HCT116 (cell line): ENCODE results near the gene FREM1. TPM values are rescaled to one million over a fixed set of nuclear protein-coding genes. Genes with fewer than 3 reads are reported as not detected.

Experiments used
- ATAC-seq: fragments of 200-7000 bp; cut with Tn5 transposase; 2 replicates; pipeline ENCODE4 v1.9.1; 2020; ENCODE audit warnings: mild to moderate bottlenecking, moderate library complexity
- BruUV-seq: library from RNA; stranded (reverse); fragments of 400-500 nt; replicated peaks from 2 replicates; lab custom pipeline; 2021; lab: Mats Ljungman, UMichigan
- CTCF ChIA-PET: fragments of 300-600 bp; sonication (Branson Sonifier 250); formaldehyde crosslinking; loops from one replicate; lab custom pipeline; 2021; ENCODE audit warnings: antibody characterized with exemption; lab: Charles Lee
- POLR2A ChIA-PET: fragments of 300-600, 350-600 bp; sonication (Branson Sonifier 250); formaldehyde crosslinking; loops from one replicate; lab custom pipeline; 2021; ENCODE audit warnings: antibody characterized with exemption; lab: Charles Lee
- RAD21 ChIA-PET, 2 experiments: fragments of 300-600 bp; sonication (Branson Sonifier 250); formaldehyde crosslinking; loops; one replicate each; lab custom pipeline; 2023; ENCODE audit warnings: low total read pairs in 2 of 2; ENCODE audit not compliant: uncharacterized antibody in 2 of 2, unreplicated experiment in 2 of 2, low non-redundant PET in 1 of 2; lab: Charles Lee
- DNase-seq: peaks from one replicate; pipeline ENCODE4 v3.0.0-alpha.2; 2010; ENCODE audit warnings: low read depth, low spot score
- H2AFZ ChIP-seq: fragments of 200-600 bp; shearing (Covaris generic), sonication (generic); 2 replicates; pipeline ENCODE4 v1.6.1; 2017; ENCODE audit warnings: low read depth, mixed run types, mixed read lengths, antibody characterized with exemption, low read length; ENCODE audit not compliant: poor library complexity, severe bottlenecking
- H3K27ac ChIP-seq: 2 replicates; pipeline ENCODE4 v1.5.1; 2012; ENCODE audit warnings: low read depth, low read length
- H3K27me3 ChIP-seq: fragments of 200-600 bp; sonication (generic); 2 replicates; pipeline ENCODE4 v1.6.1; 2016; ENCODE audit warnings: mixed run types, low read length, mixed read lengths; ENCODE audit not compliant: insufficient read depth
- H3K36me3 ChIP-seq, 2 experiments: fragments of 200-500 bp in 1 of 2; fragments of 200-600 bp in 1 of 2; sonication (Bioruptor generic) in 1 of 2; sonication (generic) in 1 of 2; 2 replicates each; pipeline versions ENCODE4 v1.5.1 to v1.6.1; 2014 to 2016; ENCODE audit warnings: low read length in 2 of 2, inconsistent platforms in 1 of 2, mixed read lengths in 1 of 2, mixed run types in 1 of 2; ENCODE audit not compliant: insufficient read depth in 2 of 2, control insufficient read depth in 1 of 2
- H3K4me1 ChIP-seq, 2 experiments: fragments of 200-600 bp in 1 of 2; sonication (generic) in 1 of 2; 2 replicates each; pipeline versions ENCODE4 v1.5.1 to v1.6.1; 2012 to 2017; ENCODE audit warnings: low read length in 2 of 2, inconsistent platforms in 1 of 2, mild to moderate bottlenecking in 1 of 2, mixed read lengths in 1 of 2, mixed run types in 1 of 2, moderate library complexity in 1 of 2; ENCODE audit not compliant: insufficient read depth in 2 of 2, control insufficient read depth in 1 of 2
- H3K4me2 ChIP-seq: fragments of 200-600 bp; sonication (generic); 2 replicates; pipeline ENCODE4 v1.6.1; 2017; ENCODE audit warnings: mixed run types, low read length, mixed read lengths
- H3K4me3 ChIP-seq, 2 experiments: fragments of 200-600 bp in 1 of 2; sonication (generic) in 1 of 2; replicated peaks in 1 of 2; 2 replicates each; pipeline ENCODE4 v1.5.1; 2011 to 2016; ENCODE audit warnings: low read length in 2 of 2, control low read depth in 1 of 2, low read depth in 1 of 2, mild to moderate bottlenecking in 1 of 2, mixed read lengths in 1 of 2, mixed run types in 1 of 2
- H3K79me2 ChIP-seq: fragments of 200-600 bp; sonication (generic); 2 replicates; pipeline ENCODE4 v1.6.1; 2017; ENCODE audit warnings: mild to moderate bottlenecking, mixed run types, low read length, moderate library complexity, mixed read lengths; ENCODE audit not compliant: insufficient read depth
- H3K9ac ChIP-seq: fragments of 200-600 bp; sonication (generic); 2 replicates; pipeline ENCODE4 v1.6.1; 2016; ENCODE audit warnings: low read length, mixed read lengths
- H3K9me2 ChIP-seq: fragments of 200-600 bp; sonication (generic), shearing (Covaris generic); 2 replicates; pipeline ENCODE4 v1.6.1; 2017; ENCODE audit warnings: mixed run types, mild to moderate bottlenecking, moderate library complexity; ENCODE audit not compliant: insufficient read depth
- H3K9me3 ChIP-seq, 2 experiments: fragments of 200-500 bp in 1 of 2; fragments of 200-600 bp in 1 of 2; sonication (Bioruptor generic) in 1 of 2; sonication (generic) in 1 of 2; 2 replicates each; pipeline ENCODE4 v1.6.1; 2014 to 2017; ENCODE audit warnings: low read length in 2 of 2, mixed read lengths in 2 of 2, inconsistent platforms in 1 of 2, low read depth in 1 of 2, mild to moderate bottlenecking in 1 of 2, mixed run types in 1 of 2, moderate library complexity in 1 of 2; ENCODE audit not compliant: control insufficient read depth in 1 of 2, insufficient read depth in 1 of 2
- H4K20me1 ChIP-seq: fragments of 200-600 bp; sonication (generic), shearing (Covaris generic); 2 replicates; pipeline ENCODE4 v1.6.1; 2017; ENCODE audit warnings: mixed run types, mild to moderate bottlenecking, moderate library complexity; ENCODE audit not compliant: insufficient read depth
- ATF3 ChIP-seq: IDR thresholded peaks from 2 replicates; pipeline ENCODE4 v1.6.1; 2012
- CBX3 ChIP-seq: IDR thresholded peaks from 2 replicates; pipeline ENCODE4 v1.6.1; 2012; ENCODE audit warnings: low read depth
- CEBPB ChIP-seq: IDR thresholded peaks from 2 replicates; pipeline ENCODE4 v1.6.1; 2012; ENCODE audit warnings: low read depth
- CTCF ChIP-seq, 3 experiments: fragments of 200-600 bp in 1 of 3; sonication (generic) in 1 of 3; IDR thresholded peaks in 2 of 3; conservative IDR thresholded peaks in 1 of 3; 2 replicates each; pipeline ENCODE4 v1.5.1; 2012 to 2017; ENCODE audit warnings: low read depth in 2 of 3, low read length in 2 of 3, antibody characterized with exemption in 1 of 3, borderline replicate concordance in 1 of 3, control low read depth in 1 of 3, mild to moderate bottlenecking in 1 of 3, mixed read lengths in 1 of 3, mixed run types in 1 of 3, moderate library complexity in 1 of 3; ENCODE audit not compliant: insufficient read depth in 1 of 3
- EGR1 ChIP-seq: IDR thresholded peaks from 2 replicates; pipeline ENCODE4 v1.6.1; 2012; ENCODE audit warnings: low read depth
- ELF1 ChIP-seq: IDR thresholded peaks from 2 replicates; pipeline ENCODE4 v1.6.1; 2012; ENCODE audit warnings: low read depth, borderline replicate concordance
- EZH2 ChIP-seq: fragments of 200-600 bp; sonication (generic); IDR thresholded peaks from 2 replicates; pipeline ENCODE4 v1.6.1; 2017; ENCODE audit warnings: antibody characterized with exemption, mixed run types
- JUND ChIP-seq: IDR thresholded peaks from 2 replicates; pipeline ENCODE4 v1.6.1; 2012
- MAX ChIP-seq: IDR thresholded peaks from 2 replicates; pipeline ENCODE4 v1.6.1; 2012
- POLR2A ChIP-seq: IDR thresholded peaks from 2 replicates; pipeline ENCODE4 v1.7.0; 2011; ENCODE audit warnings: borderline replicate concordance; ENCODE audit not compliant: insufficient read depth, insufficient read length; ENCODE audit errors: extremely low read depth
- RAD21 ChIP-seq: IDR thresholded peaks from 2 replicates; pipeline ENCODE4 v1.6.1; 2012; ENCODE audit warnings: low read depth, mild to moderate bottlenecking
- SIN3A ChIP-seq: IDR thresholded peaks from 2 replicates; pipeline ENCODE4 v1.6.1; 2012; ENCODE audit warnings: low read depth
- SRF ChIP-seq: IDR thresholded peaks from 2 replicates; pipeline ENCODE4 v1.6.1; 2012; ENCODE audit warnings: low read depth
- YY1 ChIP-seq: IDR thresholded peaks from 2 replicates; pipeline ENCODE4 v1.6.1; 2011; ENCODE audit warnings: low read length, low read depth, moderate library complexity, mild to moderate bottlenecking; ENCODE audit not compliant: insufficient replicate concordance; ENCODE audit errors: extremely low read depth
- ZBTB33 ChIP-seq: IDR thresholded peaks from 2 replicates; pipeline ENCODE4 v1.6.1; 2011; ENCODE audit warnings: mild to moderate bottlenecking, low read length, moderate library complexity; ENCODE audit not compliant: insufficient replicate concordance; ENCODE audit errors: extremely low read depth
- ZFX ChIP-seq: fragments of 450-650 bp; IDR thresholded peaks from 2 replicates; pipeline ENCODE4 v1.6.1; 2017
- intact Hi-C: fragments of 100-400 bp; cut with micrococcal nuclease; formaldehyde crosslinking; loops from 2 replicates; pipeline ENCODE4 v1.10.0; 2022
- total RNA-seq: library from RNA; stranded (reverse); gene quantifications from one replicate; pipeline ENCODE4 v1.2.1, GENCODE V29; 2021; ENCODE audit not compliant: unreplicated experiment

Gene FREM1
- total RNA-seq, 1 experiment from 2014 or later, result 0.12 TPM

- TF ChIP-seq ATF3 (no peak), YY1 (no peak), EZH2 (no peak)
Measured at GRCh38 chr9:14907360-14907685, 2.9 kb downstream of the FREM1 start (continued).

- ChIA-PET POLR2A (no interaction called here), CTCF (no interaction called here), RAD21 (no interaction called here)
- Histone ChIP-seq H3K9ac (no peak overlapping the region), H3K27me3 (peaks cover 31% of the 10 kb centered on the region), H4K20me1 (no peaks in the 10 kb centered on the region), H3K4me1 (no peaks in the 10 kb centered on the region), H3K4me2 (no peak overlapping the region), H3K4me3 (no peak overlapping the region), H2AFZ (no peak overlapping the region), H3K27ac (no peak overlapping the region), H3K9me2 (no peaks in the 10 kb centered on the region), H3K9me3 (no peaks in the 10 kb centered on the region), H3K79me2 (no peaks in the 10 kb centered on the region), H3K36me3 (no peaks in the 10 kb centered on the region)
- intact Hi-C loops, result no loop called here
- DNase-seq (no peak), ATAC-seq (no peak)
- BruUV-seq, result no TSS peak
- TF ChIP-seq CEBPB (no peak), JUND (no peak), CBX3 (no peak), ELF1 (no peak), SRF (no peak), MAX (no peak), RAD21 (no peak), SIN3A (no peak), EGR1 (no peak), CTCF (IDR thresholded peaks at IDR 0.05 in 2 of 3, conservative IDR thresholded peaks at IDR 0.05 in 1 of 3; ENCODE audit: borderline replicate concordance in 1 of 3, insufficient read depth in 1 of 3, low read depth in 2 of 3, low read length in 2 of 3) (no peak), ZFX (no peak), ATF3 (no peak), ZBTB33 (no peak), POLR2A (no peak)
Measured at GRCh38 chr9:14906644-14907359, 3.4 kb downstream of the FREM1 start.
